Neuronal stem cell (in vitro differentiated cells): ENCODE measurements around the gene C2CD3.
"Not testable (repeated sequence)": the region's sequence is repeated elsewhere in the genome, so short reads cannot be mapped to it uniquely, and the experiment has no call there.

ENCODE experiments used
- DNase-seq: peaks from one replicate; pipeline ENCODE4 v3.0.0-alpha.2; 2013; ENCODE audit warnings: low spot score
- H2AFZ ChIP-seq: one replicate; pipeline ENCODE4 v1.6.1; 2013; ENCODE audit warnings: mild to moderate bottlenecking, low read length, inconsistent platforms
- H2AK5ac ChIP-seq: 2 replicates; pipeline ENCODE4 v1.6.1; 2013; ENCODE audit warnings: low read depth, mild to moderate bottlenecking, inconsistent platforms, low read length, moderate library complexity, mixed read lengths
- H2BK120ac ChIP-seq: 2 replicates; pipeline ENCODE4 v1.6.1; 2013; ENCODE audit warnings: low read depth, mild to moderate bottlenecking, inconsistent platforms, low read length, moderate library complexity, mixed read lengths
- H2BK12ac ChIP-seq: one replicate; pipeline ENCODE4 v1.6.1; 2013; ENCODE audit warnings: low read length, inconsistent platforms
- H2BK15ac ChIP-seq: 2 replicates; pipeline ENCODE4 v1.6.1; 2013; ENCODE audit warnings: mild to moderate bottlenecking, low read length, inconsistent platforms, mixed read lengths
- H2BK5ac ChIP-seq: one replicate; pipeline ENCODE4 v1.6.1; 2013; ENCODE audit warnings: inconsistent platforms, mild to moderate bottlenecking, low read length, moderate library complexity
- H3K14ac ChIP-seq: one replicate; pipeline ENCODE4 v1.6.1; 2013; ENCODE audit warnings: low read length, inconsistent platforms
- H3K18ac ChIP-seq: 2 replicates; pipeline ENCODE4 v1.6.1; 2013; ENCODE audit warnings: low read length, inconsistent platforms
- H3K23ac ChIP-seq: 2 replicates; pipeline ENCODE4 v1.6.1; 2013; ENCODE audit warnings: low read depth, mild to moderate bottlenecking, mixed read lengths, low read length, inconsistent platforms; ENCODE audit not compliant: poor library complexity
- H3K27ac ChIP-seq: replicated peaks from 3 replicates; pipeline ENCODE4 v1.5.1; 2013; ENCODE audit warnings: low read length, inconsistent platforms
- H3K27me3 ChIP-seq, 3 experiments: 2 replicates each; pipeline ENCODE4 v1.6.1; 2013; ENCODE audit warnings: low read length in 3 of 3, mild to moderate bottlenecking in 2 of 3, inconsistent platforms in 1 of 3, low read depth in 1 of 3, mixed read lengths in 1 of 3, moderate library complexity in 1 of 3; ENCODE audit not compliant: control insufficient read depth in 3 of 3, insufficient read depth in 3 of 3
- H3K36me3 ChIP-seq, 2 donors: replicated peaks in 1 of 2; 2 replicates each; pipeline ENCODE4 v1.6.1; 2013; ENCODE audit warnings: low read length in 2 of 2; ENCODE audit not compliant: control insufficient read depth in 2 of 2, insufficient read depth in 2 of 2
- H3K4ac ChIP-seq: 2 replicates; pipeline ENCODE4 v1.6.1; 2013; ENCODE audit warnings: inconsistent platforms, mild to moderate bottlenecking, low read length, moderate library complexity
- H3K4me1 ChIP-seq, 2 donors: 1 replicate in 1 of 2; 2 replicates in 1 of 2; pipeline ENCODE4 v1.6.1; 2013; ENCODE audit warnings: low read length in 2 of 2, low read depth in 1 of 2; ENCODE audit not compliant: control insufficient read depth in 2 of 2, insufficient read depth in 1 of 2
- H3K4me2 ChIP-seq: one replicate; pipeline ENCODE4 v1.6.1; 2013; ENCODE audit warnings: mild to moderate bottlenecking, low read length, inconsistent platforms; ENCODE audit not compliant: insufficient read depth, poor library complexity, severe bottlenecking
- H3K4me3 ChIP-seq, 2 donors: 2 replicates each; pipeline ENCODE4 v1.5.1; 2013; ENCODE audit warnings: low read length in 2 of 2, mild to moderate bottlenecking in 2 of 2, inconsistent platforms in 1 of 2, moderate library complexity in 1 of 2
- H3K79me1 ChIP-seq: one replicate; pipeline ENCODE4 v1.6.1; 2013; ENCODE audit warnings: low read depth, mild to moderate bottlenecking, inconsistent platforms, low read length, moderate library complexity
- H3K9ac ChIP-seq: one replicate; pipeline ENCODE4 v1.6.1; 2013; ENCODE audit warnings: mild to moderate bottlenecking, low read depth, low read length, inconsistent platforms; ENCODE audit not compliant: poor library complexity
- H3K9me3 ChIP-seq, 2 donors: replicated peaks in 1 of 2; 2 replicates each; pipeline versions ENCODE3 to v1.6.1; 2013; ENCODE audit warnings: low read length in 2 of 2, mild to moderate bottlenecking in 2 of 2, inconsistent platforms in 1 of 2, low read depth in 1 of 2, mixed read lengths in 1 of 2, moderate library complexity in 1 of 2; ENCODE audit not compliant: control insufficient read depth in 2 of 2, insufficient read depth in 1 of 2
- H4K8ac ChIP-seq: one replicate; pipeline ENCODE4 v1.6.1; 2013; ENCODE audit warnings: low read depth, mild to moderate bottlenecking, inconsistent platforms, low read length, moderate library complexity
- H4K91ac ChIP-seq: one replicate; pipeline ENCODE4 v1.6.1; 2013; ENCODE audit warnings: low read length, low read depth, mild to moderate bottlenecking, inconsistent platforms; ENCODE audit not compliant: poor library complexity
- WGBS, 2 donors: extraction: QIAGEN DNeasy Blood & Tissue Kit; methylation state at CpG; one replicate each; pipeline ENCODE4 v1.1.7; 2013; ENCODE audit warnings: missing lambda C conversion rate in 2 of 2, mixed read lengths in 1 of 2; ENCODE audit not compliant: insufficient read length in 2 of 2, insufficient replicate concordance in 1 of 2; ENCODE audit errors: extremely low coverage in 2 of 2; 5-methylcytosine and 5-hydroxymethylcytosine counted together

Gene C2CD3

DNA sequence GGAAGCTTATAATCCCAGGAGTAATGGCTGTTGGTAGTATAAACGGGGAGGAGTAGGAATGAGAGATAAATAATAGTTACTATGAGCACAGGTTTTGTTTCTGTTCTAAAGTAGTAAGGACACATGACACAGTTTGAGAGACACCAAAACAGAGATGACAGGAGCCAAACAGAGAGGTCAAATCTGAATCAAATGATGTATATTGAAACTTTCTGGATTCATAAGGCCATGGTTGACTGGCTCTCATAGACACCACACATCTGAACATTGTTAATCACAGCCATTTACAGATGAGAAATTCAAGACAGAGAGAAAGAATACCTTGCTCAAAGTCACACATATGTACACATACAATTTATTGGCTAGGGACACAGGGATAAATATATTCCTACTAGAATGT, 98.5 kb downstream of the C2CD3 start:
- Histone ChIP-seq H3K9ac (no peak overlapping the region), H3K9me3 (no peaks in the 10 kb centered on the region), H2BK120ac (no peak overlapping the region), H3K27me3 (no peaks in the 10 kb centered on the region), H2BK15ac (no peak overlapping the region), H3K23ac (no peak overlapping the region), H3K18ac (no peak overlapping the region), H3K4me3 (no peak overlapping the region), H2AFZ (no peak overlapping the region), H3K36me3 (peaks cover 15 to 85% of the 10 kb centered on the region in 2 donors), H3K4me2 (no peak overlapping the region), H2BK12ac (no peak overlapping the region), H3K27ac (no peak overlapping the region), H3K4me1 (no peaks in the 10 kb centered on the region), H4K8ac (no peak overlapping the region), H4K91ac (no peak overlapping the region), H2AK5ac (no peak overlapping the region), H2BK5ac (no peak overlapping the region), H3K4ac (no peak overlapping the region), H3K14ac (no peak overlapping the region), H3K79me1 (no peaks in the 10 kb centered on the region)
- no peak for DNase-seq
- 100% methylated on average over 1 of the region's 1 CpG; no CpG with 5 or more reads in 1 of the 2 donors for WGBS, 2 donors

GRCh38 chr11:74070723-74071492, 99.9 kb downstream of the C2CD3 start:
- Histone ChIP-seq H3K4me2 (no peak overlapping the region), H3K14ac (no peak overlapping the region), H4K8ac (no peak overlapping the region), H2BK120ac (no peak overlapping the region), H3K27me3 (no peaks in the 10 kb centered on the region), H3K18ac (no peak overlapping the region), H3K4me3 (no peak overlapping the region), H3K9me3 (no peaks in the 10 kb centered on the region), H2BK12ac (no peak overlapping the region), H3K9ac (no peak overlapping the region), H2AK5ac (no peak overlapping the region), H3K27ac (no peak overlapping the region), H4K91ac (no peak overlapping the region), H2BK5ac (no peak overlapping the region), H3K23ac (no peak overlapping the region), H3K79me1 (no peaks in the 10 kb centered on the region), H2AFZ (no peak overlapping the region), H3K4ac (no peak overlapping the region), H3K36me3 (peaks cover 11 to 76% of the 10 kb centered on the region in 2 donors), H2BK15ac (no peak overlapping the region), H3K4me1 (no peaks in the 10 kb centered on the region)
- DNase-seq: no peak
- 100% methylated on average over 1 of the region's 3 CpGs; no CpG with 5 or more reads in 1 of the 2 donors for WGBS, 2 donors

DNA sequence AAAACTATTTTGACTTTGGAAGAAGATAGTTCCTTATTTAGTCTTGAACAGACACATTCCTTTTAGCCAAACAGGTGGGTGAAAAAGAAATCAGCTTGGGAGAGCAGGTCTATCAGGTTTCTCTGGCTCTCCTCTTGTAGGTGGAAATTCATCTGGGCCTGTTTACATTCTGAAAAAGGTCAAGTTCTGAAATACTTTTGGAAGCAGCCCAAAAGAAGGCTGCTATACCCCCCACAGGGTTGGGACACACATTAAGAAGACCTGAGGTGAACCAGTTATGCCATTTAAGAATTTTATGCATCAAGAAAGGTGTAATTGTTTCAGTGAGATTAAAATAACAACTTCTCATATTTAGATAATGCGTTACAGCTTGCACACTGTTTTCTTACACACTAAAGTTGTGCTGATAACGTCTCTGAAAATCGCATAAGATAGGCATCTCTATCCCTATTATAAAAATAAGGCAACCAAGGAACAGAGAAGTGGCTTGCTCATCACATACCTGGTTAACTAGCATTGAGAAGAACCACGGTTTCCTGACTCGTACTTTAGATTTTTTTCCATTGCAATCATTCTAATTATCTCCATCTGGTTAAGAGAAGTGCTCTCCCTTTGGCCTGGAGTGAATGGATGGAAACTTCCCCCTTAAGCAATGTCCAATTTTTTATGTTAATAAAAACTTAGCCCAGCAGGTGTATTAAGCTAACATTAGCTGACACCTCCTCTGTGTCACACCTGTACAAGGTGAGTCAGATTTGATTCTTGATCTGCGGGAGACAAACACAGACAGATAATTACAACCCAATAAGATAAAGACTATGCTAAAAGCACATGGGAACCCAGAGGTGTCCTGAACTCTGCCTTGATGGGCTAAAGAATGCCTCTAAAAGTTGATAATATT, 101.4 kb downstream of the C2CD3 start:
- Histone ChIP-seq H3K27ac (no peak overlapping the region), H3K4me3 (no peak overlapping the region), H3K14ac (no peak overlapping the region), H3K27me3 (no peaks in the 10 kb centered on the region), H2BK5ac (no peak overlapping the region), H3K9me3 (no peaks in the 10 kb centered on the region), H3K4ac (no peak overlapping the region), H2BK12ac (no peak overlapping the region), H2BK120ac (no peak overlapping the region), H3K4me1 (no peaks in the 10 kb centered on the region), H3K79me1 (no peaks in the 10 kb centered on the region), H4K91ac (no peak overlapping the region), H4K8ac (no peak overlapping the region), H3K23ac (no peak overlapping the region), H3K9ac (no peak overlapping the region), H2AFZ (no peak overlapping the region), H3K18ac (no peak overlapping the region), H2BK15ac (no peak overlapping the region), H2AK5ac (no peak overlapping the region), H3K36me3 (peaks cover 10 to 71% of the 10 kb centered on the region in 2 donors), H3K4me2 (no peak overlapping the region)
- WGBS, 2 donors: no CpG with 5 or more reads among the region's 6 CpGs
- DNase-seq: no peak

GRCh38 chr11:74066663-74067062, 104.1 kb downstream of the C2CD3 start:
- not testable (repeated sequence) for H3K9me3 ChIP-seq, H3K4me3 ChIP-seq, H2BK120ac ChIP-seq, H3K27me3 ChIP-seq, H2BK5ac ChIP-seq, H3K4ac ChIP-seq, H2BK15ac ChIP-seq, H3K14ac ChIP-seq, H3K4me2 ChIP-seq, H3K9ac ChIP-seq, H3K23ac ChIP-seq, H2AK5ac ChIP-seq, H4K8ac ChIP-seq, H3K79me1 ChIP-seq, DNase-seq, H2AFZ ChIP-seq, H3K4me1 ChIP-seq, H3K27ac ChIP-seq, H4K91ac ChIP-seq, H2BK12ac ChIP-seq, H3K18ac ChIP-seq
- peaks cover 3 to 45% of the 10 kb centered on the region in 2 donors for H3K36me3 ChIP-seq
